ENCODE data around the gene AARS2.
A peak's percentile ranks its signal among the peaks of the same experiment; 100 is the strongest.

Gene AARS2

GRCh38 chr6:44273617-44274016 lies 39.5 kb downstream of the AARS2 start:
- no peak for DNase-seq

- DNase-seq = no peak
These were observed 40.1 kb downstream of the AARS2 start for GRCh38 chr6:44272999-44273566.

GRCh38 chr6:44272529-44272928 lies 40.6 kb downstream of the AARS2 start:
- DNase-seq = no peak

GRCh38 chr6:44271914-44272313 lies 41.2 kb downstream of the AARS2 start:
- no peak for DNase-seq

GRCh38 chr6:44271406-44271723 lies 41.8 kb downstream of the AARS2 start:
- DNase-seq = no peak

GRCh38 chr6:44270526-44271405 lies 42.4 kb downstream of the AARS2 start:
- no peak for DNase-seq

- no peak for DNase-seq
These were observed 43.1 kb downstream of the AARS2 start, which contains the start of gene TMEM151B for GRCh38 chr6:44269921-44270525. Gene TMEM151B (plus strand): TSS chr6:44270450. CDS start chr6:44270743, 293 bp downstream.

- peak in 1 of 2 donors; percentile 67 for DNase-seq
These were observed 43.8 kb downstream of the AARS2 start for GRCh38 chr6:44269178-44269920.

- peak in 1 of 2 donors; percentile 59 for DNase-seq
These were observed 45.0 kb downstream of the AARS2 start for GRCh38 chr6:44268095-44268628.

GRCh38 chr6:44267252-44267651 lies 45.9 kb downstream of the AARS2 start:
- no peak for DNase-seq

- DNase-seq = no peak
These were observed 46.8 kb downstream of the AARS2 start for GRCh38 chr6:44266347-44266746.

- DNase-seq = no peak
These were observed 47.4 kb downstream of the AARS2 start for GRCh38 chr6:44265722-44266233.

GRCh38 chr6:44265007-44265721 lies 48.0 kb downstream of the AARS2 start, which contains the start of gene NFKBIE:
Gene NFKBIE (minus strand): TSS chr6:44265551. CDS start chr6:44265346, 205 bp downstream.
- peak; percentile 94 to 99 for DNase-seq

- peak; percentile 75 to 80 for DNase-seq
These were observed 48.8 kb downstream of the AARS2 start for GRCh38 chr6:44264154-44265006.

- peak; percentile 64 to 74 for DNase-seq
These were observed 49.6 kb downstream of the AARS2 start for GRCh38 chr6:44263354-44264100.

- DNase-seq = peak; percentile 51 to 74
These were observed 50.4 kb downstream of the AARS2 start for GRCh38 chr6:44262467-44263353.

GRCh38 chr6:44261581-44261980 lies 51.6 kb downstream of the AARS2 start:
- DNase-seq = no peak

GRCh38 chr6:44260451-44261297 lies 52.5 kb downstream of the AARS2 start:
- DNase-seq = no peak

All from inflammatory macrophage treated with lipopolysaccharide for 1 hour (primary cell).